GM23338 (cell line): ENCODE results near the gene NRROS. TPM values are rescaled to one million over a fixed set of nuclear protein-coding genes. Genes with fewer than 3 reads are reported as not detected.

Experiments used
- ATAC-seq: fragments of 200-7000 bp; cut with Tn5 transposase; 3 replicates; pipeline ENCODE4 v1.9.1; 2020
- DNase-seq: peaks from one replicate; pipeline ENCODE4 v3.0.0-alpha.2; 2015; ENCODE audit warnings: low spot score
- H2AFZ ChIP-seq: fragments of 200-600 bp; sonication (generic); 2 replicates; pipeline ENCODE4 v1.8.0; 2016; ENCODE audit warnings: antibody characterized with exemption, mild to moderate bottlenecking, moderate library complexity
- H3F3A ChIP-seq: fragments of 200-600 bp; sonication (generic); replicated peaks from 2 replicates; pipeline ENCODE4 v1.8.0; 2017; ENCODE audit warnings: antibody characterized with exemption, mixed run types, low read depth
- H3K27ac ChIP-seq: fragments of 200-600 bp; sonication (generic); 2 replicates; pipeline ENCODE4 v1.6.1; 2016; ENCODE audit warnings: low read depth
- H3K27me3 ChIP-seq: fragments of 200-600 bp; sonication (generic); 2 replicates; pipeline ENCODE4 v1.8.0; 2016; ENCODE audit warnings: mild to moderate bottlenecking, mixed run types, moderate library complexity; ENCODE audit not compliant: insufficient read depth
- H3K36me3 ChIP-seq: fragments of 200-600 bp; sonication (generic); 2 replicates; pipeline ENCODE4 v1.8.0; 2016; ENCODE audit warnings: mild to moderate bottlenecking; ENCODE audit not compliant: insufficient read depth
- H3K4me1 ChIP-seq: fragments of 200-600 bp; sonication (generic); 2 replicates; pipeline ENCODE4 v1.8.0; 2016; ENCODE audit warnings: mild to moderate bottlenecking, moderate library complexity; ENCODE audit not compliant: insufficient read depth
- H3K4me2 ChIP-seq: fragments of 200-600 bp; sonication (generic); 2 replicates; pipeline ENCODE4 v1.7.1; 2017; ENCODE audit warnings: mixed run types
- H3K4me3 ChIP-seq: fragments of 200-600 bp; sonication (generic); 2 replicates; pipeline ENCODE4 v1.6.1; 2016; ENCODE audit warnings: mixed run types
- H3K79me2 ChIP-seq: fragments of 200-600 bp; sonication (generic); replicated peaks from 2 replicates; pipeline ENCODE4 v1.8.0; 2017; ENCODE audit warnings: mild to moderate bottlenecking; ENCODE audit not compliant: insufficient read depth
- H3K9me2 ChIP-seq: fragments of 200-600 bp; sonication (generic); 2 replicates; pipeline ENCODE4 v1.8.0; 2017; ENCODE audit not compliant: insufficient read depth
- H4K20me1 ChIP-seq: fragments of 200-600 bp; sonication (generic); replicated peaks from 2 replicates; pipeline ENCODE4 v1.8.0; 2017; ENCODE audit warnings: mild to moderate bottlenecking; ENCODE audit not compliant: insufficient read depth
- H3K27ac Mint-ChIP-seq: 2 replicates; pipeline ENCODE4 v1.8.0; 2020; ENCODE audit warnings: inconsistent platforms, mild to moderate bottlenecking, moderate library complexity, mixed read lengths
- H3K27me3 Mint-ChIP-seq: 3 replicates; pipeline ENCODE4 v1.8.0; 2022; ENCODE audit warnings: low read depth, mild to moderate bottlenecking, moderate library complexity, mixed read lengths, inconsistent platforms; ENCODE audit not compliant: insufficient read depth, poor library complexity
- H3K36me3 Mint-ChIP-seq: 3 replicates; pipeline ENCODE4 v1.8.0; 2021; ENCODE audit warnings: low read depth, mild to moderate bottlenecking, inconsistent platforms, moderate library complexity, mixed read lengths
- H3K4me1 Mint-ChIP-seq: 3 replicates; pipeline ENCODE4 v1.8.0; 2020; ENCODE audit warnings: mild to moderate bottlenecking, inconsistent platforms, mixed read lengths
- H3K4me3 Mint-ChIP-seq: 3 replicates; pipeline ENCODE4 v1.8.0; 2021; ENCODE audit warnings: moderate library complexity, mild to moderate bottlenecking, inconsistent platforms, mixed read lengths
- H3K9me3 Mint-ChIP-seq: 3 replicates; pipeline ENCODE4 v1.8.0; 2020; ENCODE audit warnings: moderate library complexity, mild to moderate bottlenecking, inconsistent platforms, mixed read lengths
- CREB1 ChIP-seq: fragments of 250-450 bp; sonication (Bioruptor Pico); IDR thresholded peaks from 2 replicates; pipeline ENCODE4 v1.5.0; 2020; ENCODE audit warnings: low read depth, mild to moderate bottlenecking, moderate library complexity
- ETS1 ChIP-seq: IDR thresholded peaks from 2 replicates; pipeline ENCODE4 v1.6.1; 2016; ENCODE audit warnings: antibody characterized with exemption
- EZH2 ChIP-seq: fragments of 200-600 bp; sonication (generic); IDR thresholded peaks from one replicate; pipeline ENCODE4 v1.8.0; 2017; ENCODE audit warnings: antibody characterized with exemption, mild to moderate bottlenecking, low read depth; ENCODE audit not compliant: unreplicated experiment
- EZH2phosphoT487 ChIP-seq: fragments of 200-600 bp; sonication (generic); IDR thresholded peaks from one replicate; pipeline ENCODE4 v1.8.1; 2018; ENCODE audit warnings: antibody characterized with exemption; ENCODE audit not compliant: unreplicated experiment
- JUNB ChIP-seq: IDR thresholded peaks from one replicate; pipeline ENCODE4 v1.6.1; 2016; ENCODE audit warnings: antibody characterized with exemption; ENCODE audit not compliant: unreplicated experiment
- NANOG ChIP-seq: IDR thresholded peaks from 2 replicates; pipeline ENCODE4 v1.6.1; 2016; ENCODE audit warnings: antibody characterized with exemption, borderline replicate concordance
- POLR2AphosphoS5 ChIP-seq: IDR thresholded peaks from 2 replicates; pipeline ENCODE4 v1.6.1; 2016; ENCODE audit warnings: antibody characterized with exemption, low read depth
- REST ChIP-seq: IDR thresholded peaks from one replicate; pipeline ENCODE4 v1.6.1; 2018; ENCODE audit warnings: antibody characterized with exemption; ENCODE audit not compliant: unreplicated experiment
- STAT1 ChIP-seq: IDR thresholded peaks from one replicate; pipeline ENCODE4 v1.6.1; 2016; ENCODE audit warnings: antibody characterized with exemption; ENCODE audit not compliant: unreplicated experiment
- ZNF114 ChIP-seq: fragments of 250-450 bp; sonication (Bioruptor Pico); IDR thresholded peaks from 2 replicates; pipeline ENCODE4 v1.5.0; 2020; ENCODE audit warnings: mild to moderate bottlenecking, moderate library complexity
- ZNF331 ChIP-seq: fragments of 250-450 bp; sonication (Bioruptor Pico); IDR thresholded peaks from 2 replicates; pipeline ENCODE4 v1.5.0; 2020; ENCODE audit warnings: low read depth, mild to moderate bottlenecking, moderate library complexity
- polyA plus RNA-seq: library from polyadenylated mRNA; unstranded; fragments of >200 nt; fragmentation: Nextera tagmentation; extraction: Ambion mirVana; gene quantifications from 2 replicates; pipeline ENCODE4 v1.2.1, GENCODE V29; 2016
- total RNA-seq: library from RNA; depleted of rRNA; stranded (reverse); fragments of >200 nt; shearing (Covaris generic); gene quantifications from 2 replicates; pipeline ENCODE4 v1.2.3, GENCODE V29; 2014
- TF ChIP-seq, protein P1 (sequence below): fragments of 250-450 bp; sonication (Bioruptor Pico); IDR thresholded peaks from 2 replicates; pipeline ENCODE4 v1.5.0; 2020; ENCODE audit warnings: mild to moderate bottlenecking, moderate library complexity
- TF ChIP-seq, protein P2 (sequence below), 2 experiments: fragments of 200-600 bp in 1 of 2; sonication (generic) in 1 of 2; conservative IDR thresholded peaks; 2 replicates each; pipeline versions ENCODE4 v1.5.1 to v1.6.1; 2016 to 2017; ENCODE audit warnings: antibody characterized with exemption in 2 of 2, low read depth in 2 of 2, mild to moderate bottlenecking in 2 of 2, moderate library complexity in 1 of 2

Gene NRROS
- total and polyA plus RNA-seq, 2 experiments from 2014 or later = 2.3 to 8.5 TPM

- Histone ChIP-seq H3K27ac (no peak overlapping the region), H2AFZ (no peak overlapping the region), H3K4me3 (no peak overlapping the region), H4K20me1 (no peaks in the 10 kb centered on the region), H3K4me1 (peaks cover 1% of the 10 kb centered on the region; the same call in 1 of the 2 replicates), H3K36me3 (no peaks in the 10 kb centered on the region), H3K4me2 (no peak overlapping the region), H3F3A (no peaks in the 10 kb centered on the region), H3K27me3 (no peaks in the 10 kb centered on the region), H3K9me2 (no peaks in the 10 kb centered on the region), H3K79me2 (no peaks in the 10 kb centered on the region)
- no peak for DNase-seq
- Mint-ChIP-seq H3K27me3 (peaks cover 8% of the 10 kb centered on the region), H3K36me3 (no peaks in the 10 kb centered on the region; the same call in 2 of the 3 replicates), H3K4me3 (no peak overlapping the region), H3K9me3 (no peaks in the 10 kb centered on the region), H3K27ac (no peak overlapping the region), H3K4me1 (peaks cover 2% of the 10 kb centered on the region; the same call in 2 of the 3 replicates)
- TF ChIP-seq CREB1 (CRISPR knock-in tag) = no peak
- no peak for TF ChIP-seq EZH2
- TF ChIP-seq JUNB = no peak
- TF ChIP-seq REST = no peak
- no peak for TF ChIP-seq ZNF331 (CRISPR knock-in tag)
- TF ChIP-seq ZNF114 (CRISPR knock-in tag) = no peak
- TF ChIP-seq NANOG = no peak
- no peak for TF ChIP-seq STAT1
- no peak for TF ChIP-seq POLR2AphosphoS5
- TF ChIP-seq ETS1 = no peak
- TF ChIP-seq, protein P1, sequence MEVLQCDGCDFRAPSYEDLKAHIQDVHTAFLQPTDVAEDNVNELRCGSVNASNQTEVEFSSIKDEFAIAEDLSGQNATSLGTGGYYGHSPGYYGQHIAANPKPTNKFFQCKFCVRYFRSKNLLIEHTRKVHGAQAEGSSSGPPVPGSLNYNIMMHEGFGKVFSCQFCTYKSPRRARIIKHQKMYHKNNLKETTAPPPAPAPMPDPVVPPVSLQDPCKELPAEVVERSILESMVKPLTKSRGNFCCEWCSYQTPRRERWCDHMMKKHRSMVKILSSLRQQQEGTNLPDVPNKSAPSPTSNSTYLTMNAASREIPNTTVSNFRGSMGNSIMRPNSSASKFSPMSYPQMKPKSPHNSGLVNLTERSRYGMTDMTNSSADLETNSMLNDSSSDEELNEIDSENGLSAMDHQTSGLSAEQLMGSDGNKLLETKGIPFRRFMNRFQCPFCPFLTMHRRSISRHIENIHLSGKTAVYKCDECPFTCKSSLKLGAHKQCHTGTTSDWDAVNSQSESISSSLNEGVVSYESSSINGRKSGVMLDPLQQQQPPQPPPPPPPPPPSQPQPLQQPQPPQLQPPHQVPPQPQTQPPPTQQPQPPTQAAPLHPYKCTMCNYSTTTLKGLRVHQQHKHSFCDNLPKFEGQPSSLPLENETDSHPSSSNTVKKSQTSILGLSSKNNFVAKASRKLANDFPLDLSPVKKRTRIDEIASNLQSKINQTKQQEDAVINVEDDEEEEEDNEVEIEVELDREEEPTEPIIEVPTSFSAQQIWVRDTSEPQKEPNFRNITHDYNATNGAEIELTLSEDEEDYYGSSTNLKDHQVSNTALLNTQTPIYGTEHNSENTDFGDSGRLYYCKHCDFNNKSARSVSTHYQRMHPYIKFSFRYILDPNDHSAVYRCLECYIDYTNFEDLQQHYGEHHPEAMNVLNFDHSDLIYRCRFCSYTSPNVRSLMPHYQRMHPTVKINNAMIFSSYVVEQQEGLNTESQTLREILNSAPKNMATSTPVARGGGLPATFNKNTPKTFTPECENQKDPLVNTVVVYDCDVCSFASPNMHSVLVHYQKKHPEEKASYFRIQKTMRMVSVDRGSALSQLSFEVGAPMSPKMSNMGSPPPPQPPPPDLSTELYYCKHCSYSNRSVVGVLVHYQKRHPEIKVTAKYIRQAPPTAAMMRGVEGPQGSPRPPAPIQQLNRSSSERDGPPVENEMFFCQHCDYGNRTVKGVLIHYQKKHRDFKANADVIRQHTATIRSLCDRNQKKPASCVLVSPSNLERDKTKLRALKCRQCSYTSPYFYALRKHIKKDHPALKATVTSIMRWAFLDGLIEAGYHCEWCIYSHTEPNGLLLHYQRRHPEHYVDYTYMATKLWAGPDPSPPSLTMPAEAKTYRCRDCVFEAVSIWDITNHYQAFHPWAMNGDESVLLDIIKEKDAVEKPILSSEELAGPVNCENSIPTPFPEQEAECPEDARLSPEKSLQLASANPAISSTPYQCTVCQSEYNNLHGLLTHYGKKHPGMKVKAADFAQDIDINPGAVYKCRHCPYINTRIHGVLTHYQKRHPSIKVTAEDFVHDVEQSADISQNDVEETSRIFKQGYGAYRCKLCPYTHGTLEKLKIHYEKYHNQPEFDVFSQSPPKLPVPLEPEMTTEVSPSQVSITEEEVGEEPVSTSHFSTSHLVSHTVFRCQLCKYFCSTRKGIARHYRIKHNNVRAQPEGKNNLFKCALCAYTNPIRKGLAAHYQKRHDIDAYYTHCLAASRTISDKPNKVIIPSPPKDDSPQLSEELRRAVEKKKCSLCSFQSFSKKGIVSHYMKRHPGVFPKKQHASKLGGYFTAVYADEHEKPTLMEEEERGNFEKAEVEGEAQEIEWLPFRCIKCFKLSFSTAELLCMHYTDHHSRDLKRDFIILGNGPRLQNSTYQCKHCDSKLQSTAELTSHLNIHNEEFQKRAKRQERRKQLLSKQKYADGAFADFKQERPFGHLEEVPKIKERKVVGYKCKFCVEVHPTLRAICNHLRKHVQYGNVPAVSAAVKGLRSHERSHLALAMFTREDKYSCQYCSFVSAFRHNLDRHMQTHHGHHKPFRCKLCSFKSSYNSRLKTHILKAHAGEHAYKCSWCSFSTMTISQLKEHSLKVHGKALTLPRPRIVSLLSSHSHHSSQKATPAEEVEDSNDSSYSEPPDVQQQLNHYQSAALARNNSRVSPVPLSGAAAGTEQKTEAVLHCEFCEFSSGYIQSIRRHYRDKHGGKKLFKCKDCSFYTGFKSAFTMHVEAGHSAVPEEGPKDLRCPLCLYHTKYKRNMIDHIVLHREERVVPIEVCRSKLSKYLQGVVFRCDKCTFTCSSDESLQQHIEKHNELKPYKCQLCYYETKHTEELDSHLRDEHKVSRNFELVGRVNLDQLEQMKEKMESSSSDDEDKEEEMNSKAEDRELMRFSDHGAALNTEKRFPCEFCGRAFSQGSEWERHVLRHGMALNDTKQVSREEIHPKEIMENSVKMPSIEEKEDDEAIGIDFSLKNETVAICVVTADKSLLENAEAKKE (CRISPR knock-in tag) = no peak
- TF ChIP-seq, protein P2, sequence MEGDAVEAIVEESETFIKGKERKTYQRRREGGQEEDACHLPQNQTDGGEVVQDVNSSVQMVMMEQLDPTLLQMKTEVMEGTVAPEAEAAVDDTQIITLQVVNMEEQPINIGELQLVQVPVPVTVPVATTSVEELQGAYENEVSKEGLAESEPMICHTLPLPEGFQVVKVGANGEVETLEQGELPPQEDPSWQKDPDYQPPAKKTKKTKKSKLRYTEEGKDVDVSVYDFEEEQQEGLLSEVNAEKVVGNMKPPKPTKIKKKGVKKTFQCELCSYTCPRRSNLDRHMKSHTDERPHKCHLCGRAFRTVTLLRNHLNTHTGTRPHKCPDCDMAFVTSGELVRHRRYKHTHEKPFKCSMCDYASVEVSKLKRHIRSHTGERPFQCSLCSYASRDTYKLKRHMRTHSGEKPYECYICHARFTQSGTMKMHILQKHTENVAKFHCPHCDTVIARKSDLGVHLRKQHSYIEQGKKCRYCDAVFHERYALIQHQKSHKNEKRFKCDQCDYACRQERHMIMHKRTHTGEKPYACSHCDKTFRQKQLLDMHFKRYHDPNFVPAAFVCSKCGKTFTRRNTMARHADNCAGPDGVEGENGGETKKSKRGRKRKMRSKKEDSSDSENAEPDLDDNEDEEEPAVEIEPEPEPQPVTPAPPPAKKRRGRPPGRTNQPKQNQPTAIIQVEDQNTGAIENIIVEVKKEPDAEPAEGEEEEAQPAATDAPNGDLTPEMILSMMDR (conservative IDR thresholded peaks at IDR 0.05; ENCODE audit: low read depth in 2 of 2) = no peak
- TF ChIP-seq EZH2phosphoT487 = no peak
- ATAC-seq = no peak
Observed at GRCh38 chr3:196604548-196604947, 34.9 kb upstream of the NRROS start.
